HFF-Myc (cell line): ENCODE measurements around the gene LMO1.

Source experiments
- DNase-seq: peaks from one replicate; pipeline ENCODE4 v3.0.0-alpha.2; 2011; ENCODE audit warnings: low read depth; ENCODE audit errors: extremely low read depth
- H3K4me3 ChIP-seq: replicated peaks from 2 replicates; pipeline ENCODE4 v1.5.1; 2011; ENCODE audit warnings: low read depth, mild to moderate bottlenecking, control low read depth, low read length
- CTCF ChIP-seq: IDR thresholded peaks from 2 replicates; pipeline ENCODE4 v1.5.1; 2012; ENCODE audit warnings: mild to moderate bottlenecking, low read depth, low read length, control low read depth; ENCODE audit errors: missing control alignments

The LMO1 gene

DNA sequence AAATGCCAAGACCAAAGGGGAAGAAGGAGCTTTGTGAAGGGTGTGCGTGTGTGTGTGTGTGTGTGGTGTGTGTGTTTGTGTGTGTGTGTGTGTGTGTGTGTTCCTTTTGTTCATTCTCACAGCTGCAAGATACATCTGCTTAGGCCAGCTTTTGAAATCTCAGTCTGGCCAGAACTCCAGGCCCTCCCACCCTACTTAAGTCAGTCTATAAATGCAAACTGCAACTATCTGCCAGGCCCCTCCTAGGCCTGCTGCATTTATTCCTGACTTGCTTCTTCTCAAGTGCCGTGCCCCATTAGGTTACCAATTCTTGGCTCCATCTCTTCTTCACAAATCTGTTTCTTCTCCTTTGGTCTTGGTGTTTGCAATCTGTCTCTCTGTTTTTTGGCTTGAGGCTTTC, 73.2 kb downstream of the LMO1 start:
- no peak overlapping the region for H3K4me3 ChIP-seq
- no peak for DNase-seq
- no peak for TF ChIP-seq CTCF

GRCh38 chr11:8186429-8186828, 77.2 kb downstream of the LMO1 start:
- no peak overlapping the region for H3K4me3 ChIP-seq
- TF ChIP-seq CTCF, result no peak
- DNase-seq, result no peak

GRCh38 chr11:8183111-8183510, 80.6 kb downstream of the LMO1 start:
- TF ChIP-seq CTCF, result no peak
- DNase-seq, result no peak
- H3K4me3 ChIP-seq, result no peak overlapping the region

- no peak for TF ChIP-seq CTCF
- DNase-seq, result no peak
Measured at GRCh38 chr11:8180469-8180868, 83.2 kb downstream of the LMO1 start.

GRCh38 chr11:8178297-8178696, 85.4 kb downstream of the LMO1 start:
- no peak for DNase-seq
- no peak for TF ChIP-seq CTCF
- no peak overlapping the region for H3K4me3 ChIP-seq

More at GRCh38 chr11:8180469-8180868, 83.2 kb downstream of the LMO1 start:
- no peak overlapping the region for H3K4me3 ChIP-seq

- DNase-seq, result no peak
- H3K4me3 ChIP-seq, result no peak overlapping the region
- TF ChIP-seq CTCF, result no peak
Measured at GRCh38 chr11:8177136-8177535, 86.5 kb downstream of the LMO1 start.
